ENCODE measurements around the gene CTCF.
A peak's percentile ranks its signal among the peaks of the same experiment; 100 is the strongest.

Gene CTCF

GRCh38 chr16:67548265-67549126, 13.8 kb upstream of the CTCF start:
- no peak for DNase-seq (ENCODE audit: low read depth in 2 of 2)

GRCh38 chr16:67549240-67549639, 13.1 kb upstream of the CTCF start:
- no peak for DNase-seq (ENCODE audit: low read depth in 2 of 2)

- no peak for DNase-seq (ENCODE audit: low read depth in 2 of 2)
Measured at GRCh38 chr16:67549936-67550335, 12.4 kb upstream of the CTCF start.

- DNase-seq (ENCODE audit: low read depth in 2 of 2): no peak
Measured at GRCh38 chr16:67551091-67551490, 11.2 kb upstream of the CTCF start.

- no peak for DNase-seq (ENCODE audit: low read depth in 2 of 2)
Measured at GRCh38 chr16:67551972-67552371, 10.4 kb upstream of the CTCF start.

GRCh38 chr16:67552476-67552875, 9.8 kb upstream of the CTCF start:
- no peak for DNase-seq (ENCODE audit: low read depth in 2 of 2)

- no peak for DNase-seq (ENCODE audit: low read depth in 2 of 2)
Measured at GRCh38 chr16:67555795-67556212, 6.5 kb upstream of the CTCF start.

GRCh38 chr16:67558859-67559258, 3.5 kb upstream of the CTCF start:
- no peak for DNase-seq (ENCODE audit: low read depth in 2 of 2)

- no peak for DNase-seq (ENCODE audit: low read depth in 2 of 2)
Measured at GRCh38 chr16:67560827-67561342, 1.4 kb upstream of the CTCF start.

GRCh38 chr16:67561501-67561823, 864 bp upstream of the CTCF start:
- no peak for DNase-seq (ENCODE audit: low read depth in 2 of 2)

GRCh38 chr16:67561824-67562525, 351 bp upstream of the CTCF start:
- DNase-seq (ENCODE audit: low read depth in 2 of 2): peak; percentile 88 to 95

- peak; percentile 27 to 40 for DNase-seq (ENCODE audit: low read depth in 2 of 2)
Measured at GRCh38 chr16:67562918-67563707, 787 bp downstream of the CTCF start.

- no peak for DNase-seq (ENCODE audit: low read depth in 2 of 2)
Measured at GRCh38 chr16:67563708-67564468, 1.6 kb downstream of the CTCF start.

- no peak for DNase-seq (ENCODE audit: low read depth in 2 of 2)
Measured at GRCh38 chr16:67565470-67566100, 3.3 kb downstream of the CTCF start.

GRCh38 chr16:67571464-67571863, 9.1 kb downstream of the CTCF start:
- no peak for DNase-seq (ENCODE audit: low read depth in 2 of 2)

GRCh38 chr16:67571981-67572431, 9.7 kb downstream of the CTCF start:
- no peak for DNase-seq (ENCODE audit: low read depth in 2 of 2)

- no peak for DNase-seq (ENCODE audit: low read depth in 2 of 2)
Measured at GRCh38 chr16:67579686-67580085, 17.4 kb downstream of the CTCF start.

- no peak for DNase-seq (ENCODE audit: low read depth in 2 of 2)
Measured at GRCh38 chr16:67580202-67580601, 17.9 kb downstream of the CTCF start.

- DNase-seq (ENCODE audit: low read depth in 2 of 2): no peak
Measured at GRCh38 chr16:67593288-67593687, 31.0 kb downstream of the CTCF start.

- DNase-seq (ENCODE audit: low read depth in 2 of 2): no peak
Measured at GRCh38 chr16:67593701-67594100, 31.4 kb downstream of the CTCF start.

Data from stimulated activated CD8-positive, alpha-beta memory T cell treated with anti-CD3 and anti-CD28 coated beads, Interleukin-2, amount 100 ng/mL, for 1 hour (primary cell).